GM12875 (cell line): ENCODE measurements around the gene PARD3B.

Source experiments
- H3K4me3 ChIP-seq: one replicate; pipeline ENCODE4 v1.5.1; 2011; ENCODE audit warnings: low read depth, low read length, control low read depth
- CTCF ChIP-seq: IDR thresholded peaks from 2 replicates; pipeline ENCODE4 v1.5.1; 2011; ENCODE audit warnings: low read depth, mild to moderate bottlenecking, control low read depth, inconsistent platforms, low read length, moderate library complexity, borderline replicate concordance; ENCODE audit not compliant: insufficient read depth

The PARD3B gene

GRCh38 chr2:205494537-205495235 is 949.4 kb downstream of the PARD3B start:
- no peak for TF ChIP-seq CTCF
- no peak overlapping the region for H3K4me3 ChIP-seq

- H3K4me3 ChIP-seq: no peak overlapping the region
- TF ChIP-seq CTCF: no peak
These were observed 950.5 kb downstream of the PARD3B start for GRCh38 chr2:205495819-205496218.

GRCh38 chr2:205496370-205496769 is 951.1 kb downstream of the PARD3B start:
- no peak overlapping the region for H3K4me3 ChIP-seq
- no peak for TF ChIP-seq CTCF

GRCh38 chr2:205496772-205497171 is 951.5 kb downstream of the PARD3B start:
- no peak for TF ChIP-seq CTCF

GRCh38 chr2:205499006-205499405 is 953.7 kb downstream of the PARD3B start:
- TF ChIP-seq CTCF: no peak

More at GRCh38 chr2:205496772-205497171, 951.5 kb downstream of the PARD3B start:
- no peak overlapping the region for H3K4me3 ChIP-seq

GRCh38 chr2:205500065-205500464 is 954.8 kb downstream of the PARD3B start:
- no peak for TF ChIP-seq CTCF
- no peak overlapping the region for H3K4me3 ChIP-seq

More at GRCh38 chr2:205499006-205499405, 953.7 kb downstream of the PARD3B start:
- H3K4me3 ChIP-seq: no peak overlapping the region

- H3K4me3 ChIP-seq: no peak overlapping the region
- TF ChIP-seq CTCF: no peak
These were observed 955.7 kb downstream of the PARD3B start for GRCh38 chr2:205500951-205501350.
